Measurements from ENCODE around the gene PCA3. TPM values are rescaled to one million over a fixed set of nuclear protein-coding genes. Genes with fewer than 3 reads are reported as not detected.

The PCA3 gene
- total RNA-seq = not detected

- CTCF ChIA-PET = no interaction called here
- H3K36me3 Mint-ChIP-seq (ENCODE audit: low read depth) = no peaks in the 10 kb centered on the region
- no peaks in the 10 kb centered on the region for H3K4me1 Mint-ChIP-seq (ENCODE audit: low read depth)
- H3K4me3 Mint-ChIP-seq = no peak within 1 kb of the TSS
- no peaks in the 10 kb centered on the region for H3K9me3 Mint-ChIP-seq
- no peak for DNase-seq
- H3K27me3 Mint-ChIP-seq (ENCODE audit: low read depth) = no peaks in the 10 kb centered on the region
- H3K27ac Mint-ChIP-seq = no peak within 1 kb of the TSS
- intact Hi-C loops (cut with micrococcal nuclease) = loop anchor here (5.0 kb wide), 1 partner anchor 233 kb away; no protein-coding TSS in a partner anchor
These were observed at the start of gene PCA3 for GRCh38 chr9:76764138-76764537. Gene PCA3, plus strand, starts transcription at chr9:76764438.

DNA sequence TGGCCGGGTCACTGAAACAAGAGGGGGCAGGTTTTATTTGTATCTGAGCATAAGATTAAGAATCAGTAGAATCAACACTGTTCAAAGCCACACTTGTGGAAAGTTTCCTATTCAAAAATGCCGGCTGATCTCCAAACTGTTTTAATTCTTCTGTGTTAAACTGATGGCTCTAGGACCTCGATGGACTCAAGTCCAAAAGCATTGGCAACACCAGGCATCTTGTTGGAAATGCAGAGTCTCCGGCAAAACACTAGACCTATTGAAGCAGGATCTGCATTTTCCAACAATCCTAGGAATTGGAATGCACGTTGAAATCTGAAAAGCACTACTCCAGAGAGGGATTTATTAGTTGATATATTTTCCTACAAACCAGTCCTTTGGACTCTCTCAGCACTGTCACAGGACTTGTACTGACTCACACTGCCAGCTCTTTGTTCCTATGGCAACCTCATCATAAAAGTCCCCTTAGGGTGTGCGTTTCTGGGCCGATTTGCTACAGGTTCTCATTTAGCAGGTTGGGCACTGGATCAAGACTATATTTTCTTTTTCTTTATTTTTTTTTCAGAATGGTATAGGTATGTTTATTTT lies 48.1 kb upstream of the PCA3 start:
- H3K27ac Mint-ChIP-seq = no peak overlapping the region

GRCh38 chr9:76717176-76717575 lies 47.1 kb upstream of the PCA3 start:
- H3K4me1 Mint-ChIP-seq (ENCODE audit: low read depth) = no peaks in the 10 kb centered on the region
- no peak for DNase-seq
- intact Hi-C loops (cut with micrococcal nuclease) = no loop called here
- CTCF ChIA-PET = no interaction called here
- H3K27ac Mint-ChIP-seq = no peak overlapping the region
- no peaks in the 10 kb centered on the region for H3K9me3 Mint-ChIP-seq
- no peaks in the 10 kb centered on the region for H3K36me3 Mint-ChIP-seq (ENCODE audit: low read depth)
- H3K4me3 Mint-ChIP-seq = no peak overlapping the region
- peaks cover 18% of the 10 kb centered on the region for H3K27me3 Mint-ChIP-seq (ENCODE audit: low read depth)

More for the DNA sequence above, 48.1 kb upstream of the PCA3 start:
- no peaks in the 10 kb centered on the region for H3K9me3 Mint-ChIP-seq
- intact Hi-C loops (cut with micrococcal nuclease) = no loop called here
- peaks cover 18% of the 10 kb centered on the region for H3K27me3 Mint-ChIP-seq (ENCODE audit: low read depth)
- CTCF ChIA-PET = no interaction called here
- H3K36me3 Mint-ChIP-seq (ENCODE audit: low read depth) = no peaks in the 10 kb centered on the region
- H3K4me3 Mint-ChIP-seq = no peak overlapping the region
- DNase-seq = no peak
- H3K4me1 Mint-ChIP-seq (ENCODE audit: low read depth) = no peaks in the 10 kb centered on the region

GRCh38 chr9:76717613-76718012 lies 46.6 kb upstream of the PCA3 start:
- Mint-ChIP-seq H3K9me3 (no peaks in the 10 kb centered on the region), H3K27ac (no peak overlapping the region), H3K27me3 (ENCODE audit: low read depth) (peaks cover 18% of the 10 kb centered on the region), H3K36me3 (ENCODE audit: low read depth) (no peaks in the 10 kb centered on the region), H3K4me3 (no peak overlapping the region), H3K4me1 (ENCODE audit: low read depth) (no peaks in the 10 kb centered on the region)
- CTCF ChIA-PET = no interaction called here
- no peak for DNase-seq
- intact Hi-C loops (cut with micrococcal nuclease) = no loop called here

DNA sequence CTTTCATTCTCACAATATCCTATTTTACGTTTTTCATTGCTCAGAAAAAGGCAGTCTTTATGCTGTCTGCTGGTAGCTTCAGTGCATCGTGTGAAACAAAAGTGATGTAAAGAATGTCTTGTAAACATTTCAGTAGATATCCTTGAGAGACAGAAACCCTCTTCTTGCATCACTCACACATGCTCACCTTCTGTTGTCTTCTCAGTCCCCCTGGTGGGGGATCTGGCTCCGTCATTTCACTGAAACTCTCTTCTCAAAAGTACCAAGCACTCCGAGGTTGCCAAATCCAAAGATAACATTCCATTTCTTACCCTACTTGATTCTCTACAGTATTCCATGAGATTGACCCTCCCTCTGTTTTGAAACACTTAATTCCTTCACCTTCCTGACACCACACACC lies 46.1 kb upstream of the PCA3 start:
- no peak overlapping the region for H3K4me3 Mint-ChIP-seq
- H3K36me3 Mint-ChIP-seq (ENCODE audit: low read depth) = no peaks in the 10 kb centered on the region
- no peaks in the 10 kb centered on the region for H3K9me3 Mint-ChIP-seq
- H3K27me3 Mint-ChIP-seq (ENCODE audit: low read depth) = peaks cover 18% of the 10 kb centered on the region
- CTCF ChIA-PET = no interaction called here
- H3K27ac Mint-ChIP-seq = no peak overlapping the region
- intact Hi-C loops (cut with micrococcal nuclease) = no loop called here
- no peaks in the 10 kb centered on the region for H3K4me1 Mint-ChIP-seq (ENCODE audit: low read depth)
- DNase-seq = no peak

- no peak for DNase-seq
- no peaks in the 10 kb centered on the region for H3K4me1 Mint-ChIP-seq (ENCODE audit: low read depth)
- intact Hi-C loops (cut with micrococcal nuclease) = no loop called here
- H3K4me3 Mint-ChIP-seq = no peak overlapping the region
- CTCF ChIA-PET = interaction anchor here (0.6 kb wide), 1 partner anchor 50 kb away, joined by 3 read pairs; no protein-coding TSS in a partner anchor
- H3K9me3 Mint-ChIP-seq = no peaks in the 10 kb centered on the region
- no peaks in the 10 kb centered on the region for H3K36me3 Mint-ChIP-seq (ENCODE audit: low read depth)
- H3K27ac Mint-ChIP-seq = no peak overlapping the region
- H3K27me3 Mint-ChIP-seq (ENCODE audit: low read depth) = peaks cover 21% of the 10 kb centered on the region
These were observed 44.0 kb upstream of the PCA3 start for GRCh38 chr9:76720245-76720644.

DNA sequence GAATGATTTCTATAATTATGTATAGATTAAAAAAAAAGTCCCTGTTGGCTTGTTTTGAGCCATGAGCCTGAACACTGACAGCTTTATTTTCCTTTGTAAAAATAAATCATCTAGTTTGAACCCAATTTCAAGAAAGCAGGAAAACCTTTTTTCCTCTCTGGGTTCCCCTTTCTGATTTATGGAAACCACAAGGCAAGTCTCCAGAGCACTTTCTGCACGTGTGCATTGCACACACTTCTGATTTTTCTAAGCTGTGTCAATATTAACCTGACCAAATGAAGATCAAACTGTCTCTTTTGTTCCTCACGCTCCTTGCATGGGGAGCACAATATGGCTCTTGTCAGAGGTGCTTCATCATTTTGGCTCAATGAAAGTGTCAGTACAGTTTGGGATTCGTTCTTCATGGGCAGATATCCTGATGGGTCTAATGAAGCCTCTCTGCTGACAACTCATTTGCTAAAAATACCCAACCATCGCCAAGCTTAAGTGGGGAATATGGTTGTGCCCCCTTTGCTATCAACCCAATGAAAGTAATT lies 39.2 kb upstream of the PCA3 start:
- H3K4me3 Mint-ChIP-seq = no peak overlapping the region
- CTCF ChIA-PET = no interaction called here
- H3K36me3 Mint-ChIP-seq (ENCODE audit: low read depth) = no peaks in the 10 kb centered on the region
- no peak overlapping the region for H3K27ac Mint-ChIP-seq
- H3K4me1 Mint-ChIP-seq (ENCODE audit: low read depth) = no peaks in the 10 kb centered on the region
- DNase-seq = no peak
- intact Hi-C loops (cut with micrococcal nuclease) = no loop called here
- H3K27me3 Mint-ChIP-seq (ENCODE audit: low read depth) = peaks cover 21% of the 10 kb centered on the region
- H3K9me3 Mint-ChIP-seq = no peaks in the 10 kb centered on the region

DNA sequence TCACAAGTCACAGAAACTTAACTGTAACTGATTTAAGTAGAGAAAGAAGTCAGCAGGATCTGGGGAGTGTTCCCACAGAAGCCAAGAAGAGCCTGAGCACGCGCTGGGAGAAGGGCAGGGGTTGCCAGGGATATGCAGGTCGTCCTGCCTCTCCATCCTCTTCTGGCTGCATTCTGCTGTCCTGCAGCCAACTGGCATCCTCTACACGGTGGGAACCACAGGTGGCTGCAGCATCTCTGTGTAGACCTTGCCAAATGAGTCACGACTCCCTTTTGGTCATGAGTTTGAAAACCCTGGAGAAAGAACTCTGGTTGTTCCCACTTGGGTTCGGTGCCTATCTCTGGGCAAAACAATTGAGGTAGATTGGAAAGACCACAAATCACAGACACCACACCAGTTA lies 38.4 kb upstream of the PCA3 start:
- CTCF ChIA-PET = no interaction called here
- H3K9me3 Mint-ChIP-seq = no peaks in the 10 kb centered on the region
- intact Hi-C loops (cut with micrococcal nuclease) = no loop called here
- peaks cover 22% of the 10 kb centered on the region for H3K27me3 Mint-ChIP-seq (ENCODE audit: low read depth)
- H3K36me3 Mint-ChIP-seq (ENCODE audit: low read depth) = no peaks in the 10 kb centered on the region
- H3K4me1 Mint-ChIP-seq (ENCODE audit: low read depth) = no peaks in the 10 kb centered on the region
- no peak overlapping the region for H3K27ac Mint-ChIP-seq
- no peak overlapping the region for H3K4me3 Mint-ChIP-seq
- no peak for DNase-seq

- Mint-ChIP-seq H3K36me3 (ENCODE audit: low read depth) (no peaks in the 10 kb centered on the region), H3K4me1 (ENCODE audit: low read depth) (no peaks in the 10 kb centered on the region), H3K27ac (no peak overlapping the region), H3K27me3 (ENCODE audit: low read depth) (peaks cover 19% of the 10 kb centered on the region), H3K4me3 (no peak overlapping the region), H3K9me3 (no peaks in the 10 kb centered on the region)
- DNase-seq = no peak
- CTCF ChIA-PET = interaction anchor here (0.7 kb wide), 1 partner anchor 25 kb away, joined by 3 read pairs; no protein-coding TSS in a partner anchor
- intact Hi-C loops (cut with micrococcal nuclease) = no loop called here
These were observed 35.1 kb upstream of the PCA3 start for GRCh38 chr9:76729116-76729515.

DNA sequence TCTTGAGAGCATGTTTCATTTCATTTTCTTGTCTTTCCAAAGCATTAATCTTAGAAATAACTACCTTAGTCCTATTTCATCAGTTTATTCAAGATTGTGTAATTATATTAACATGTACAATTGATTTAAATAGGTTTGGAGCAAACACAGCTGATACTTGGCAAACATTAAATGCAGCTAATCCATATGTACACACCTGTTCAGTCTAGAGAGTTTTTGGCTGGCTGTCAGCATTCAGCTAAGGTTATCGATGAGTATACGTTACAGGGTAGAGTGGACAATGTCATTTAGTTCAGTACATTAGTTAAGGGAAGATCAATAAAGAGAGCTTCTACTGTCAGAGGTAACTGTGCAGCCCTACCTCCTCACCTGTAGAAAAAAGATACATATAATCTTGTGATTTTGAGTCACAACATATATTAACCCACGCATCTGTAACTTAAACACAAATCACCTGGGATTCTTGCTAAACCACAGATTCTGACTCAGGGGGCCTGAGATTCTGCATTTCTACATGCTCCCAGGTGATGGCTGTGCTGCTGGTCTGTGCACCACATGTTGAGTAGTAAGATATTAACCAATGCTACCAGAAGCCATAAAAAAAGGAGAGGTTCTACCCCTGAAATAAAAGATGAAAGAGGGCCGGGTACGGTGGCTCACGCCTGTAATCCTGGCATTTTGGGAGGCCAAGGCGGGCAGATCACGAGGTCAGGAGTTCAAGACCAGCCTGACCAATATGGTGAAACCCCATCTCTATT lies 34.1 kb upstream of the PCA3 start:
- Mint-ChIP-seq H3K27me3 (ENCODE audit: low read depth) (peaks cover 17% of the 10 kb centered on the region), H3K27ac (no peak overlapping the region), H3K4me1 (ENCODE audit: low read depth) (no peaks in the 10 kb centered on the region), H3K9me3 (no peaks in the 10 kb centered on the region), H3K36me3 (ENCODE audit: low read depth) (no peaks in the 10 kb centered on the region), H3K4me3 (no peak overlapping the region)
- DNase-seq = no peak
- CTCF ChIA-PET = no interaction called here
- intact Hi-C loops (cut with micrococcal nuclease) = no loop called here

DNA sequence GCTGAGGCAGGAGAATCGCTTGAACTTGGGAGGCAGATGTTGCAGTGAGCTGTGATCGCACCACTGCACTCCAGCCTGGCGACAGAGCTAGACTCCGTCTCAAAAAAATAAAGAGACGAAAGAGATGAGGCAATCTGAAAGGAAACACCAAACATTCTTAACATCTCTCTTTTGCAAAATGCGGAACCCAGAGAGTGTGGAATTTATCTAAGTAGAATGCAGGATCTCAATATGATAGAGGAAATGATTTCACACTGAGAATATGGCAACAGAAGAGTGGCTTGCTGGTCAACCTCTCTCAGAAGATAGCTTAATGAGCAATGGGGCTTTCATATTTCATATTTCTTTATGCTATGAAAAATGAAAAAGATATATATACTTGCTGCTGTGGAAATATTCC lies 33.4 kb upstream of the PCA3 start:
- H3K4me1 Mint-ChIP-seq (ENCODE audit: low read depth) = no peaks in the 10 kb centered on the region
- intact Hi-C loops (cut with micrococcal nuclease) = no loop called here
- DNase-seq = no peak
- no peak overlapping the region for H3K4me3 Mint-ChIP-seq
- no peak overlapping the region for H3K27ac Mint-ChIP-seq
- CTCF ChIA-PET = no interaction called here
- H3K9me3 Mint-ChIP-seq = no peaks in the 10 kb centered on the region
- peaks cover 12% of the 10 kb centered on the region for H3K27me3 Mint-ChIP-seq (ENCODE audit: low read depth)
- no peaks in the 10 kb centered on the region for H3K36me3 Mint-ChIP-seq (ENCODE audit: low read depth)

DNA sequence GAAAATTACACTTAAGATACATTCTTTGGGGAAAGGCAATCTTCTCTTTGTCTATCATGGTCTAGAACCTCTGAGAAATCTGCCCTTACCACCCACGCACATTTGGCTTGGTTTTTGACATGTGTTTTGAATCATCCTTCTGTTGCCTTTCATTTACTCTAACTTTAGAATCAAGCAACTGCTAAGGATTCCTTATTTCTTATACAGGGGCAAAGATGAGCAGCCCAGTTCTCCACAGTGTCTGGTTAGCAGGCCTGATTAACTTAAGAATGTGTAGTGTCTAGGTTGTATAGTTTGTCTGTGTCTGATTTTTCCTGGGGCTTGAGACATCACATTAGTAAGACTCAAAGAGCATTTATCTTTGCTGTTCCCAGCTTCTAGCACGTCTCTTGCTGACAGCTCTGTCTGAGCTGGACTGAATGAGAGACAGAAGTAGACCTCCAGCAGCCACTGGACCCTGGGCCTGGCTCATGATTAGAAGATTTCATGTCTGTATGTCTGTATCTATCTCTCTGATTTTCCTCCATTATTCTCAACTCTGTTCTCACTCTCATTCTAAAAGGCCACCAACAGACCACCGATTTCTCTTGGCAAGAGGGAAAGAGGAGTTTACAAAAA lies 31.8 kb upstream of the PCA3 start:
- CTCF ChIA-PET = no interaction called here
- H3K36me3 Mint-ChIP-seq (ENCODE audit: low read depth) = no peaks in the 10 kb centered on the region

GRCh38 chr9:76733096-76733495 lies 31.1 kb upstream of the PCA3 start:
- H3K27me3 Mint-ChIP-seq (ENCODE audit: low read depth) = peaks cover 7% of the 10 kb centered on the region
- intact Hi-C loops (cut with micrococcal nuclease) = no loop called here
- no peaks in the 10 kb centered on the region for H3K4me1 Mint-ChIP-seq (ENCODE audit: low read depth)
- no peaks in the 10 kb centered on the region for H3K36me3 Mint-ChIP-seq (ENCODE audit: low read depth)
- no peak overlapping the region for H3K4me3 Mint-ChIP-seq
- DNase-seq = no peak
- no peaks in the 10 kb centered on the region for H3K9me3 Mint-ChIP-seq
- no peak overlapping the region for H3K27ac Mint-ChIP-seq
- CTCF ChIA-PET = interaction anchor here (0.6 kb wide), 1 partner anchor 28 kb away, joined by 4 read pairs; no protein-coding TSS in a partner anchor

More for the DNA sequence above, 31.8 kb upstream of the PCA3 start:
- intact Hi-C loops (cut with micrococcal nuclease) = no loop called here
- Mint-ChIP-seq H3K4me3 (no peak overlapping the region), H3K9me3 (no peaks in the 10 kb centered on the region), H3K4me1 (ENCODE audit: low read depth) (no peaks in the 10 kb centered on the region), H3K27ac (no peak overlapping the region), H3K27me3 (ENCODE audit: low read depth) (peaks cover 7% of the 10 kb centered on the region)
- DNase-seq = no peak

Measured in activated naive CD4-positive, alpha-beta T cell treated with anti-CD3 and anti-CD28 coated beads for 36 hours (primary cell).